Kidney tubule cell (primary cell): ENCODE measurements around the gene NUTM2G.
"Not testable (repeated sequence)": the region's sequence is repeated elsewhere in the genome, so short reads cannot be mapped to it uniquely, and the experiment has no call there.

ENCODE experiments used
- DNase-seq: peaks from one replicate; pipeline ENCODE4 v3.0.0-alpha.2; 2018; ENCODE audit warnings: low spot score

Gene NUTM2G

GRCh38 chr9:96949346-96949745, 20.7 kb downstream of the NUTM2G start:
- not testable (repeated sequence) for DNase-seq

GRCh38 chr9:96950539-96950938, 21.9 kb downstream of the NUTM2G start:
- not testable (repeated sequence) for DNase-seq

- DNase-seq = not testable (repeated sequence)
Measured at GRCh38 chr9:96967591-96967990, 38.9 kb downstream of the NUTM2G start.

GRCh38 chr9:96972552-96972951, 43.9 kb downstream of the NUTM2G start:
- DNase-seq = not testable (repeated sequence)

GRCh38 chr9:96974037-96974436, 45.4 kb downstream of the NUTM2G start:
- not testable (repeated sequence) for DNase-seq

GRCh38 chr9:96983496-96984122, 55.0 kb downstream of the NUTM2G start:
- not testable (repeated sequence) for DNase-seq

GRCh38 chr9:96984139-96984538, 55.5 kb downstream of the NUTM2G start:
- not testable (repeated sequence) for DNase-seq

GRCh38 chr9:96984887-96985286, 56.2 kb downstream of the NUTM2G start:
- DNase-seq = not testable (repeated sequence)
